Endothelial cell of umbilical vein (primary cell): ENCODE data around the gene CCDC124. TPM values are rescaled to one million over a fixed set of nuclear protein-coding genes. Genes with fewer than 3 reads are reported as not detected.

Experiments
- BruUV-seq: library from RNA; stranded (reverse); fragments of 400-500 nt; replicated peaks from 2 replicates; lab custom pipeline; 2021; lab: Mats Ljungman, UMichigan
- CTCF ChIA-PET: fragments of 300-600, 350-600 bp; sonication (Branson Sonifier 250); formaldehyde crosslinking; loops from one replicate; lab custom pipeline; 2021; ENCODE audit warnings: antibody characterized with exemption, inconsistent platforms; lab: Charles Lee
- POLR2A ChIA-PET: fragments of 300-600, 350-600 bp; sonication (Branson Sonifier 250); formaldehyde crosslinking; loops from one replicate; lab custom pipeline; 2021; ENCODE audit warnings: antibody characterized with exemption, inconsistent platforms; lab: Charles Lee
- DNase-seq: peaks from one replicate; pipeline ENCODE4 v3.0.0-alpha.2; 2011; ENCODE audit warnings: low read depth, low spot score
- FAIRE-seq: peaks from 2 replicates; lab custom pipeline; 2011; peaks lifted over from hg19 to GRCh38; lab: Jason Lieb, UNC
- H2AFZ ChIP-seq: 2 replicates; pipeline ENCODE4 v1.6.0; 2012; ENCODE audit warnings: low read depth, low read length, control low read depth, inconsistent platforms
- H3K27ac ChIP-seq: 2 replicates; pipeline ENCODE4 v1.5.1; 2011; ENCODE audit warnings: low read depth, mild to moderate bottlenecking, control low read depth, low read length, moderate library complexity; ENCODE audit not compliant: insufficient read depth
- H3K27me3 ChIP-seq, 2 experiments: 2 replicates each; pipeline versions ENCODE4 v1.6.0 to v1.6.1; 2011; ENCODE audit warnings: low read length in 2 of 2, mixed read lengths in 1 of 2; ENCODE audit not compliant: control insufficient read depth in 2 of 2, insufficient read depth in 2 of 2
- H3K36me3 ChIP-seq, 2 experiments: 2 replicates in 1 of 2; 3 replicates in 1 of 2; pipeline ENCODE4 v1.5.1; 2011; ENCODE audit warnings: low read length in 2 of 2, mild to moderate bottlenecking in 1 of 2, moderate library complexity in 1 of 2; ENCODE audit not compliant: control insufficient read depth in 2 of 2, insufficient read depth in 2 of 2; ENCODE audit errors: extremely low read depth in 1 of 2
- H3K4me1 ChIP-seq: 3 replicates; pipeline ENCODE4 v1.5.1; 2011; ENCODE audit warnings: mild to moderate bottlenecking, low read length; ENCODE audit not compliant: control insufficient read depth, insufficient read depth; ENCODE audit errors: extremely low read depth
- H3K4me2 ChIP-seq: 2 replicates; pipeline ENCODE4 v1.6.1; 2011; ENCODE audit warnings: low read length, control low read depth, mixed read lengths; ENCODE audit not compliant: insufficient read depth
- H3K4me3 ChIP-seq, 3 experiments: fragments of 200-600 bp in 1 of 3; sonication (generic), shearing (Covaris generic) in 1 of 3; replicated peaks in 1 of 3; 2 replicates each; pipeline ENCODE4 v1.5.1; 2011 to 2016; ENCODE audit warnings: control low read depth in 3 of 3, low read length in 3 of 3, mild to moderate bottlenecking in 2 of 3, inconsistent platforms in 1 of 3, low read depth in 1 of 3, moderate library complexity in 1 of 3; ENCODE audit not compliant: insufficient read depth in 1 of 3
- H3K79me2 ChIP-seq: 2 replicates; pipeline ENCODE4 v1.6.0; 2012; ENCODE audit warnings: low read length, inconsistent platforms; ENCODE audit not compliant: control insufficient read depth, insufficient read depth
- H3K9ac ChIP-seq: replicated peaks from 2 replicates; pipeline ENCODE3; 2011; ENCODE audit warnings: low read length, control low read depth; ENCODE audit not compliant: insufficient read depth; ENCODE audit errors: extremely low read depth
- H3K9me1 ChIP-seq: replicated peaks from 3 replicates; pipeline ENCODE4 v1.6.0; 2011; ENCODE audit warnings: mild to moderate bottlenecking, low read length; ENCODE audit not compliant: control insufficient read depth, insufficient read depth; ENCODE audit errors: extremely low read depth
- H3K9me3 ChIP-seq: replicated peaks from 2 replicates; pipeline ENCODE4 v1.5.1; 2012; ENCODE audit warnings: low read length, inconsistent platforms; ENCODE audit not compliant: control insufficient read depth, insufficient read depth
- H4K20me1 ChIP-seq: replicated peaks from 2 replicates; pipeline ENCODE3; 2011; ENCODE audit warnings: mild to moderate bottlenecking, low read length; ENCODE audit not compliant: control insufficient read depth, insufficient read depth; ENCODE audit errors: extremely low read depth
- CTCF ChIP-seq, 2 donors: IDR thresholded peaks; 1 replicate in 1 of 2; 2 replicates in 1 of 2; pipeline ENCODE4 v1.5.1; 2011; ENCODE audit warnings: low read length in 2 of 2, mild to moderate bottlenecking in 2 of 2, moderate library complexity in 2 of 2, control low read depth in 1 of 2, inconsistent platforms in 1 of 2, low read depth in 1 of 2; ENCODE audit not compliant: insufficient read depth in 1 of 2; ENCODE audit errors: extremely low read depth in 1 of 2
- EZH2 ChIP-seq: IDR thresholded peaks from 2 replicates; pipeline ENCODE4 v1.6.1; 2012; ENCODE audit warnings: borderline replicate concordance, low read depth, mild to moderate bottlenecking, moderate library complexity, low read length, inconsistent platforms; ENCODE audit not compliant: severe bottlenecking
- FOS ChIP-seq: IDR thresholded peaks from 2 replicates; pipeline ENCODE4 v1.6.1; 2011; ENCODE audit warnings: mild to moderate bottlenecking, low read length, moderate library complexity, borderline replicate concordance; ENCODE audit not compliant: insufficient read depth
- GATA2 ChIP-seq: IDR thresholded peaks from 2 replicates; pipeline ENCODE4 v1.7.0; 2011; ENCODE audit warnings: low read depth, mild to moderate bottlenecking, moderate library complexity, mixed read lengths, low read length; ENCODE audit not compliant: insufficient read length, insufficient read depth
- JUN ChIP-seq: IDR thresholded peaks from 2 replicates; pipeline ENCODE4 v1.6.1; 2011; ENCODE audit warnings: borderline replicate concordance, low read depth; ENCODE audit not compliant: insufficient read length, insufficient read depth
- MAX ChIP-seq: IDR thresholded peaks from 2 replicates; pipeline ENCODE4 v1.6.1; 2011; ENCODE audit not compliant: insufficient read depth, insufficient read length
- MYC ChIP-seq: IDR thresholded peaks from one replicate; pipeline ENCODE4 v1.6.1; 2011; ENCODE audit warnings: mild to moderate bottlenecking, low read depth, low read length
- POLR2A ChIP-seq: IDR thresholded peaks from 2 replicates; pipeline ENCODE4 v1.6.1; 2012; ENCODE audit warnings: low read depth, mild to moderate bottlenecking, control low read depth, low read length
- POLR2AphosphoS5 ChIP-seq: IDR thresholded peaks from 2 replicates; pipeline ENCODE4 v1.6.1; 2012; ENCODE audit warnings: low read depth, mild to moderate bottlenecking, control low read depth, low read length, moderate library complexity; ENCODE audit not compliant: insufficient read depth
- dilution Hi-C: fragments of 300-500 bp; cut with MboI; formaldehyde crosslinking; loops from one replicate; pipeline ENCODE4 v1.15.0; 2019; ENCODE audit warnings: low sequenced_read_pairs; ENCODE audit not compliant: extremely low pct_ligation_motif_present
- intact Hi-C: fragments of 100-400 bp; cut with micrococcal nuclease; formaldehyde crosslinking; loops from one replicate; pipeline ENCODE4 v1.10.0; 2022
- polyA plus RNA-seq, 4 experiments: library from polyadenylated mRNA; depleted of rRNA in 3 of 4; stranded (reverse) in 3 of 4; unstranded in 1 of 4; fragments of >200 nt; gene quantifications; 2 replicates each; pipeline versions ENCODE4 v1.2.1 to v1.2.3, GENCODE V29; 2011 to 2012; ENCODE audit warnings: missing spikeins in 1 of 4
- total RNA-seq: library from RNA; stranded (reverse); gene quantifications from 2 replicates; pipeline ENCODE4 v1.2.3, GENCODE V29; 2021

Gene CCDC124
- total and polyA plus RNA-seq, 2 donors (not counting 3 experiments of a cell fraction or from before 2014, with no cell fraction given): 101 to 115 TPM

- dilution Hi-C loops: no loop called here
- BruUV-seq: no TSS peak
- Histone ChIP-seq H3K79me2 (no peaks in the 10 kb centered on the region), H3K9ac (no peak overlapping the region), H3K4me1 (no peaks in the 10 kb centered on the region), H4K20me1 (no peaks in the 10 kb centered on the region), H3K27me3 (no peaks in the 10 kb centered on the region), H3K9me3 (no peaks in the 10 kb centered on the region), H3K36me3 (no peaks in the 10 kb centered on the region), H3K27ac (no peak overlapping the region), H3K4me3 (no peak overlapping the region), H2AFZ (no peak overlapping the region), H3K4me2 (no peak overlapping the region), H3K9me1 (no peaks in the 10 kb centered on the region)
- intact Hi-C loops: no loop called here
- TF ChIP-seq EZH2 (no peak), MAX (no peak), CTCF (IDR thresholded peaks at IDR 0.05; ENCODE audit: extremely low read depth in 1 of 2, insufficient read depth in 1 of 2, low read depth in 1 of 2, low read length in 2 of 2) (no peak), POLR2AphosphoS5 (no peak)
- POLR2A ChIA-PET: interaction anchor here (0.7 kb wide), 1 partner anchor 611 kb away, joined by 5 read pairs; no protein-coding TSS in a partner anchor
- DNase-seq: no peak
- CTCF ChIA-PET: interaction anchor here (0.8 to 1.3 kb wide), 5 partner anchors 11 to 77 kb away, joined by 3 to 4 read pairs (median 3); partner anchors contain the start of gene CCDC124
- FAIRE-seq: no peak
Measured at GRCh38 chr19:17920527-17920926, 12.3 kb upstream of the CCDC124 start.

GRCh38 chr19:17922138-17922537 is 10.7 kb upstream of the CCDC124 start:
- no peaks in the 10 kb centered on the region for H3K4me1 ChIP-seq
- peaks cover 0 to 2% of the 10 kb centered on the region in 2 experiments for H3K27me3 ChIP-seq
- H3K79me2 ChIP-seq: no peaks in the 10 kb centered on the region
- no peak for FAIRE-seq
- no peak overlapping the region for H3K27ac ChIP-seq
- H3K9ac ChIP-seq: no peak overlapping the region
- no peaks in the 10 kb centered on the region for H3K9me1 ChIP-seq
- DNase-seq: no peak
- CTCF ChIA-PET: interaction anchor here (1.0 kb wide), 1 partner anchor 11 kb away, joined by 3 read pairs; the partner anchor contains the start of gene CCDC124
- dilution Hi-C loops (no loop called here), intact Hi-C loops (no loop called here)
- H3K36me3 ChIP-seq: no peaks in the 10 kb centered on the region
- no peak overlapping the region for H3K4me2 ChIP-seq
- POLR2A ChIA-PET: no interaction called here
- TF ChIP-seq GATA2 (no peak), FOS (no peak), POLR2A (no peak), MAX (no peak), CTCF (IDR thresholded peaks at IDR 0.05; ENCODE audit: extremely low read depth in 1 of 2, insufficient read depth in 1 of 2, low read depth in 1 of 2, low read length in 2 of 2) (no peak), POLR2AphosphoS5 (no peak), MYC (no peak), EZH2 (no peak), JUN (no peak)
- H3K4me3 ChIP-seq: no peak overlapping the region
- no peaks in the 10 kb centered on the region for H3K9me3 ChIP-seq
- no TSS peak for BruUV-seq
- no peaks in the 10 kb centered on the region for H4K20me1 ChIP-seq
- no peak overlapping the region for H2AFZ ChIP-seq
